Hepatocyte (in vitro differentiated cells): Measurements from ENCODE around the gene HOXA5.

Experiments used
- CTCF ChIP-seq: fragments of 200-600 bp; sonication (generic); IDR thresholded peaks from 2 replicates; pipeline ENCODE4 v1.5.1; 2016; ENCODE audit warnings: antibody characterized with exemption, mild to moderate bottlenecking; ENCODE audit not compliant: poor library complexity
- EZH2 ChIP-seq: fragments of 200-600 bp; sonication (generic); IDR thresholded peaks from 2 replicates; pipeline ENCODE4 v1.6.1; 2016; ENCODE audit warnings: antibody characterized with exemption, mild to moderate bottlenecking, borderline replicate concordance
- EZH2phosphoT487 ChIP-seq: fragments of 200-600 bp; sonication (generic); IDR thresholded peaks from one replicate; pipeline ENCODE4 v1.6.1; 2018; ENCODE audit warnings: antibody characterized with exemption, mild to moderate bottlenecking, low read depth, moderate library complexity; ENCODE audit not compliant: unreplicated experiment, severe bottlenecking

DNA sequence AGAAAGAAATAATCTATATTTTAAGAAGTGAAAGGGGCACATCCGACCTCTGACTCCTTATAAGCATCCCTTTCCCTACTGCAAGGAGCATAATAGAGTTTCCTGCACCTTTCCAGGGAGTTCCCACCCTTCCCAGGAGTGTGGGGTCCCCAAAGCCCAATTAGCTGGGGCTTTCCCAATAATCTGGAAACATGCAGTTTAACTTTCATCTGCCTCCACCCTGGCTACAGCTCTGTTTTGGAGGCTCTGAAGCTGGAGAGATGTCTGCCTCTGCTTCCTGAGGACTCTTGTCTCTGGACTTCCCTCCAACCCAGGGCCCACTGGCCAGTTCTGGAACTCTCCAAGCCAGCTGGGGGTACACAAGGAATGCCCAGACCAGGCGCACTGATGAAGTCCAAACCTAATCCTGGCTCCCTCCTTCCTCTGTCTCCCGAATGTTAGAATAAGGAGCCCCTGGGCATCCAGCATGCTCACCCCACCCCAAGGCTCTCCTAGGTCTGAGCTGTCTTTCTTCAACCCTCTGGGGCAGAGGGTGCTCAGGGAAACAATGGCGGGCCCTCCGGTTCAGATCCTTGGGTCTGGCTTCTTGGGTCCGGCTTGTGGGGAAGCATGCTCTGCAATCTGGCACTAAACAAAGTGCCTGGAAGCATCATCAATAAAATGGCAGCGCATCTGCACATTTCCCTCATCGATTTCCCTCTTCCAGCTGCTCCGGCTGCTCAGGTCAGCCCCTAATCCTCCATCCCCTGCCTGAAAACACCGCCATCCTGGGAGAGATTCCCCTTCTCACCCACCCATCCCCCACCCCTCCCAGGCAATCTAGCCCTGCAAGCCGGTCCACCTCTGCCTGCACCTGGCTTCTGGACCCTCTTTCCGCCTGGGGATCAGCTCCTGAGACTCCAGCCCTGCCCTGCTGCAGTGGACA, 26.3 kb downstream of the HOXA5 start:
- TF ChIP-seq CTCF (no peak), EZH2 (no peak), EZH2phosphoT487 (no peak)
